NCI-H2171 (cell line): ENCODE data around the gene GUCY1A2.

Experiments used
- DNase-seq: peaks from one replicate; lab custom pipeline; 2025; lab: John Stamatoyannopoulos, UW

The GUCY1A2 gene

DNA sequence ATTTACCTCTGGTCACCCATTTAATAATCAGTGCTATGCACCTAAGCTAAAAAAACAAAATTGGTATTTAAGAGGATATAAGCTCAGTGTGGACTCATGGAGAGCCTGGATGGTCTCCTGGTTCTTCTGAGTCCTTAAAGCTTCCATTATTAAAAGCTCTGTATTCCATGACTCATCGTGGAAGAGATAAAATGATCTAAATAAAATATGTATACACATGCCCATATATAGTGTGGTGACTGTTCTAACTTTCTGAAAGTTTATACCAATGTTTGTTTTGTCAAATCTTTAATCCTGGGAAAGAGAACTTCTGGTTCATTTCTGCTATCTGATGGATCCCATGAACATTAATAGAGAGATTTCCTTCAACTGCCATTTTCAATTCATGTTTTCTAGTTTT, 375.9 kb downstream of the GUCY1A2 start:
- DNase-seq = no peak

- no peak for DNase-seq
Observed at GRCh38 chr11:106632283-106632682, 386.0 kb downstream of the GUCY1A2 start.

- DNase-seq = no peak
Observed at GRCh38 chr11:106627694-106628093, 390.6 kb downstream of the GUCY1A2 start.

DNA sequence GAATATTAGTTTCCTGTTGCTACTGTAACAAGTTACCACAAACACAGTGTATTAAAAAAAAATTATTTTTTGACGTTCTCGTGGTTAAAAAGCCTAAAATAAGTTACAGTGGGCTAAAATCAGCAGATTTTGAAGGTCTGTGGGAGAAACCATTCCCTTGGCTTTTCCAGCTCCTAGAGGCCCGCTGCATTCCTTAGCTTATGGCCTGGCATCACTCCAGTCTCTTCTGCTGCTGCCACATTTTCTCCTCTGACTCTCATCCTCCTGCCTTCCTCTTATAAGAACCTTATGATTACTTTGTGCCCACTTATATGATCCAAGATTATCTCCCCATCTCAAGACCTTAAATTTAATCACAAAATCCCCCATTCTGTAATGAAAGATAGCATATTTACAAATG, 392.7 kb downstream of the GUCY1A2 start:
- DNase-seq = no peak

DNA sequence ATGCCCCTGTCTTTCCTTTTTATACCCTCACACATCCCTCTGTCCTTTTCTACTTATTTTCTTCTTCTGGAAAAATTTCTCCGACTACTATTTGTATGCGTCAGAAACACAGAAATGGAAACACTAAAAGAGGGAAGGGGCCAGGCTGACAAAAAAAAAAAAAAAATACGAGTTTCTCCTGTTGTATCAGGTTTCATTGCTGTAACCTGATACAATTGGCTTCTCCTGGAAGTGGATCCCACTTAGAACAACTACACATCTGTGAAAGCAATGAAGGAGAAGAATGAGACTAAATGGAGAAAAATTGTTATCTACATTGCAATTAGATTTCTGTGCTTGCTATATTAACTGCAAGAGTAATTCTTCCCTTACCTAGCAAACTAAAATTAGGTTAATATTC, 393.9 kb downstream of the GUCY1A2 start:
- peak; percentile 62 for DNase-seq
